Activated CD4-positive, alpha-beta T cell treated with anti-CD3 and anti-CD28 coated beads for 36 hours (primary cell): Measurements from ENCODE around the gene TCF4. TPM values are rescaled to one million over a fixed set of nuclear protein-coding genes. Genes with fewer than 3 reads are reported as not detected.

Experiments used
- ATAC-seq: fragments of 200-7000 bp; cut with Tn5 transposase; one replicate; pipeline ENCODE4 v1.10.0; 2021; ENCODE audit warnings: mild to moderate bottlenecking, moderate library complexity
- CTCF ChIA-PET: fragments of 350-600 bp; sonication (Branson Sonifier 250); formaldehyde crosslinking; loops from one replicate; lab custom pipeline; 2021; ENCODE audit warnings: antibody characterized with exemption; lab: Charles Lee
- POLR2A ChIA-PET: fragments of 350-600 bp; sonication (Branson Sonifier 250); formaldehyde crosslinking; loops from one replicate; lab custom pipeline; 2021; ENCODE audit warnings: antibody characterized with exemption, inconsistent platforms; lab: Charles Lee
- DNase-seq: peaks from one replicate; pipeline ENCODE4 v3.0.0-alpha.2; 2020
- H3K27ac Mint-ChIP-seq: one replicate; pipeline ENCODE4 v1.8.0; 2021; ENCODE audit warnings: mixed read lengths
- H3K27me3 Mint-ChIP-seq: one replicate; pipeline ENCODE4 v1.8.0; 2021; ENCODE audit warnings: mixed read lengths
- H3K36me3 Mint-ChIP-seq: one replicate; pipeline ENCODE4 v1.8.0; 2021; ENCODE audit warnings: low read depth, mixed read lengths
- H3K4me1 Mint-ChIP-seq: one replicate; pipeline ENCODE4 v1.8.0; 2021; ENCODE audit warnings: mixed read lengths
- H3K4me3 Mint-ChIP-seq: one replicate; pipeline ENCODE4 v1.8.0; 2021; ENCODE audit warnings: mild to moderate bottlenecking, moderate library complexity, mixed read lengths
- H3K9me3 Mint-ChIP-seq: one replicate; pipeline ENCODE4 v1.8.0; 2021; ENCODE audit warnings: low read depth, mixed read lengths
- intact Hi-C, 2 experiments: fragments of 100-400 bp; cut with DNase I in 1 of 2; cut with micrococcal nuclease in 1 of 2; formaldehyde crosslinking; loops; one replicate each; pipeline versions ENCODE4 v1.14.2 to v1.15.1; 2022 to 2024; cut with DNase I, micrococcal nuclease
- total RNA-seq, 2 experiments: library from RNA; stranded (reverse); gene quantifications; one replicate each; pipeline ENCODE4 v1.2.3, GENCODE V29; 2021

The TCF4 gene
- total RNA-seq, result 1 to 10 TPM in 1 of 2 experiments, under 1 TPM in 1; 0.69 to 1.9 TPM

- peaks cover 25% of the 10 kb centered on the region for H3K27me3 Mint-ChIP-seq
- H3K36me3 Mint-ChIP-seq, result no peaks in the 10 kb centered on the region
- peak within 1 kb of the TSS; percentile 79 for H3K27ac Mint-ChIP-seq
- ATAC-seq (peak; percentile 4), DNase-seq (peak; percentile 60)
- H3K4me1 Mint-ChIP-seq, result peaks cover 30% of the 10 kb centered on the region
- intact Hi-C loops, result loop anchor here (2.0 to 10.0 kb wide), 6 partner anchors 101 to 1847 kb away; partner anchors contain the start of genes ONECUT2 (in 1 of the 2) and TXNL1 (in 1 of the 2)
- CTCF ChIA-PET, result no interaction called here
- H3K4me3 Mint-ChIP-seq, result peak within 1 kb of the TSS; percentile 75
- POLR2A ChIA-PET, result no interaction called here
- H3K9me3 Mint-ChIP-seq, result no peaks in the 10 kb centered on the region
Measured at GRCh38 chr18:55588111-55588869, at the start of gene TCF4. Gene TCF4 (minus strand): TSS chr18:55588192. CDS start chr18:55587116, 1,076 bp downstream.

- Mint-ChIP-seq H3K27ac (no peak overlapping the region), H3K36me3 (no peaks in the 10 kb centered on the region), H3K27me3 (no peaks in the 10 kb centered on the region), H3K4me1 (no peaks in the 10 kb centered on the region), H3K9me3 (peaks cover 6% of the 10 kb centered on the region), H3K4me3 (no peak overlapping the region)
- ChIA-PET POLR2A (no interaction called here), CTCF (no interaction called here)
- ATAC-seq (no peak), DNase-seq (no peak)
- intact Hi-C loops, result no loop called here
Measured at GRCh38 chr18:55637204-55637603, 49.2 kb upstream of the TCF4 start.

- CTCF ChIA-PET, result no interaction called here
- ATAC-seq, result no peak
- intact Hi-C loops, result no loop called here
- no peaks in the 10 kb centered on the region for H3K4me1 Mint-ChIP-seq
- no peaks in the 10 kb centered on the region for H3K27me3 Mint-ChIP-seq
- H3K27ac Mint-ChIP-seq, result no peak overlapping the region
- H3K4me3 Mint-ChIP-seq, result no peak overlapping the region
- POLR2A ChIA-PET, result no interaction called here
- no peaks in the 10 kb centered on the region for H3K36me3 Mint-ChIP-seq
- no peaks in the 10 kb centered on the region for H3K9me3 Mint-ChIP-seq
- no peak for DNase-seq
Measured at GRCh38 chr18:55635439-55635838, 47.4 kb upstream of the TCF4 start.

- POLR2A ChIA-PET, result no interaction called here
- H3K4me1 Mint-ChIP-seq, result no peaks in the 10 kb centered on the region
- no peaks in the 10 kb centered on the region for H3K36me3 Mint-ChIP-seq
- intact Hi-C loops, result no loop called here
- CTCF ChIA-PET, result no interaction called here
- ATAC-seq, result no peak
- H3K9me3 Mint-ChIP-seq, result no peaks in the 10 kb centered on the region
- no peak overlapping the region for H3K4me3 Mint-ChIP-seq
- H3K27ac Mint-ChIP-seq, result no peak overlapping the region
- no peaks in the 10 kb centered on the region for H3K27me3 Mint-ChIP-seq
- no peak for DNase-seq
Measured at GRCh38 chr18:55634545-55634944, 46.6 kb upstream of the TCF4 start.

GRCh38 chr18:55633032-55633431 lies 45.0 kb upstream of the TCF4 start:
- Mint-ChIP-seq H3K4me3 (no peak overlapping the region), H3K9me3 (no peaks in the 10 kb centered on the region), H3K36me3 (no peaks in the 10 kb centered on the region), H3K4me1 (no peaks in the 10 kb centered on the region), H3K27ac (no peak overlapping the region), H3K27me3 (no peaks in the 10 kb centered on the region)
- ChIA-PET CTCF (no interaction called here), POLR2A (no interaction called here)
- ATAC-seq (no peak), DNase-seq (no peak)
- intact Hi-C loops, result no loop called here

- Mint-ChIP-seq H3K4me1 (no peaks in the 10 kb centered on the region), H3K36me3 (no peaks in the 10 kb centered on the region), H3K27me3 (no peaks in the 10 kb centered on the region), H3K4me3 (no peak overlapping the region), H3K27ac (no peak overlapping the region), H3K9me3 (no peaks in the 10 kb centered on the region)
- intact Hi-C loops, result no loop called here
- POLR2A ChIA-PET, result no interaction called here
- ATAC-seq (no peak), DNase-seq (no peak)
- CTCF ChIA-PET, result no interaction called here
Measured at GRCh38 chr18:55629133-55629532, 41.1 kb upstream of the TCF4 start.

- H3K9me3 Mint-ChIP-seq, result no peaks in the 10 kb centered on the region
- DNase-seq (no peak), ATAC-seq (no peak)
- no peaks in the 10 kb centered on the region for H3K36me3 Mint-ChIP-seq
- POLR2A ChIA-PET, result no interaction called here
- H3K27me3 Mint-ChIP-seq, result no peaks in the 10 kb centered on the region
- intact Hi-C loops, result no loop called here
- H3K4me3 Mint-ChIP-seq, result no peak overlapping the region
- H3K27ac Mint-ChIP-seq, result no peak overlapping the region
- CTCF ChIA-PET, result interaction anchor here (1.0 kb wide), 1 partner anchor 15 kb away, joined by 3 read pairs; no protein-coding TSS in a partner anchor
- H3K4me1 Mint-ChIP-seq, result no peaks in the 10 kb centered on the region
Measured at GRCh38 chr18:55627007-55627406, 39.0 kb upstream of the TCF4 start.

GRCh38 chr18:55625901-55626300 lies 37.9 kb upstream of the TCF4 start:
- ChIA-PET POLR2A (no interaction called here), CTCF (interaction anchor here (1.0 kb wide), 1 partner anchor 14 kb away, joined by 3 read pairs; no protein-coding TSS in a partner anchor)
- ATAC-seq (no peak), DNase-seq (no peak)
- Mint-ChIP-seq H3K27ac (no peak overlapping the region), H3K9me3 (no peaks in the 10 kb centered on the region), H3K4me3 (no peak overlapping the region), H3K4me1 (no peaks in the 10 kb centered on the region), H3K27me3 (no peaks in the 10 kb centered on the region), H3K36me3 (no peaks in the 10 kb centered on the region)
- intact Hi-C loops, result no loop called here

- no peak for ATAC-seq
- ChIA-PET CTCF (interaction anchor here (0.7 kb wide), 1 partner anchor 197 kb away, joined by 7 read pairs; no protein-coding TSS in a partner anchor), POLR2A (no interaction called here)
- Mint-ChIP-seq H3K27me3 (no peaks in the 10 kb centered on the region), H3K36me3 (no peaks in the 10 kb centered on the region), H3K9me3 (peaks cover 3% of the 10 kb centered on the region), H3K4me1 (no peaks in the 10 kb centered on the region), H3K4me3 (no peak overlapping the region), H3K27ac (no peak overlapping the region)
- intact Hi-C loops, result no loop called here
- no peak for DNase-seq
Measured at GRCh38 chr18:55623626-55624025, 35.6 kb upstream of the TCF4 start.

GRCh38 chr18:55610506-55610905 lies 22.5 kb upstream of the TCF4 start:
- H3K27ac Mint-ChIP-seq, result no peak overlapping the region
- ATAC-seq (no peak), DNase-seq (no peak)
- no peaks in the 10 kb centered on the region for H3K9me3 Mint-ChIP-seq
- no peaks in the 10 kb centered on the region for H3K36me3 Mint-ChIP-seq
- intact Hi-C loops, result no loop called here
- no peak overlapping the region for H3K4me3 Mint-ChIP-seq
- POLR2A ChIA-PET, result no interaction called here
- CTCF ChIA-PET, result no interaction called here
- no peaks in the 10 kb centered on the region for H3K4me1 Mint-ChIP-seq
- peaks cover 1% of the 10 kb centered on the region for H3K27me3 Mint-ChIP-seq

- ATAC-seq (no peak), DNase-seq (no peak)
- Mint-ChIP-seq H3K4me1 (no peaks in the 10 kb centered on the region), H3K27me3 (peaks cover 1% of the 10 kb centered on the region), H3K36me3 (no peaks in the 10 kb centered on the region), H3K9me3 (no peaks in the 10 kb centered on the region), H3K27ac (no peak overlapping the region), H3K4me3 (no peak overlapping the region)
- POLR2A ChIA-PET, result no interaction called here
- intact Hi-C loops, result no loop called here
- CTCF ChIA-PET, result no interaction called here
Measured at GRCh38 chr18:55609160-55609825, 21.3 kb upstream of the TCF4 start.

GRCh38 chr18:55608497-55608896 lies 20.5 kb upstream of the TCF4 start:
- no peaks in the 10 kb centered on the region for H3K4me1 Mint-ChIP-seq
- ChIA-PET CTCF (no interaction called here), POLR2A (no interaction called here)
- DNase-seq (no peak), ATAC-seq (no peak)
- H3K9me3 Mint-ChIP-seq, result no peaks in the 10 kb centered on the region
- peaks cover 1% of the 10 kb centered on the region for H3K27me3 Mint-ChIP-seq
- no peak overlapping the region for H3K27ac Mint-ChIP-seq
- intact Hi-C loops, result no loop called here
- H3K36me3 Mint-ChIP-seq, result no peaks in the 10 kb centered on the region
- no peak overlapping the region for H3K4me3 Mint-ChIP-seq
